ENCODE measurements around the gene DNHD1.

Gene DNHD1

GRCh38 chr11:6472934-6473333 is 24.1 kb upstream of the DNHD1 start:
- TF ChIP-seq CTCF (IDR thresholded peaks at IDR 0.05; ENCODE audit: low read depth, low read length): no peak
- peaks cover 9% of the 10 kb centered on the region for H3K4me1 ChIP-seq
- H3K9me3 ChIP-seq: no peaks in the 10 kb centered on the region
- H3K4me3 ChIP-seq (ENCODE audit: low read depth, low read length): peak overlapping the region; percentile 73
- DNase-seq: no peak
- H3K36me3 ChIP-seq: no peaks in the 10 kb centered on the region
- no peaks in the 10 kb centered on the region for H3K27me3 ChIP-seq

- peak; percentile 91 for DNase-seq
- no peaks in the 10 kb centered on the region for H3K36me3 ChIP-seq
- H3K4me3 ChIP-seq (ENCODE audit: low read depth, low read length): peak within 1 kb of the TSS; percentile 73
- peak; percentile 24 for TF ChIP-seq CTCF (IDR thresholded peaks at IDR 0.05; ENCODE audit: low read depth, low read length)
- peaks cover 6% of the 10 kb centered on the region for H3K4me1 ChIP-seq
- H3K27me3 ChIP-seq: no peaks in the 10 kb centered on the region
- no peaks in the 10 kb centered on the region for H3K9me3 ChIP-seq
Observed at GRCh38 chr11:6473451-6474412, 23.3 kb upstream of the DNHD1 start, which contains the start of gene TRIM3. TRIM3 (minus strand) TSS chr11:6473941; CDS start chr11:6465695, 8,246 bp downstream.

- no peaks in the 10 kb centered on the region for H3K9me3 ChIP-seq
- DNase-seq: no peak
- H3K4me3 ChIP-seq (ENCODE audit: low read depth, low read length): peak overlapping the region; percentile 57
- no peaks in the 10 kb centered on the region for H3K27me3 ChIP-seq
- no peak for TF ChIP-seq CTCF (IDR thresholded peaks at IDR 0.05; ENCODE audit: low read depth, low read length)
- H3K4me1 ChIP-seq: peaks cover 3% of the 10 kb centered on the region
- H3K36me3 ChIP-seq: no peaks in the 10 kb centered on the region
Observed at GRCh38 chr11:6474413-6474792, 22.7 kb upstream of the DNHD1 start.

- H3K9me3 ChIP-seq: no peaks in the 10 kb centered on the region
- H3K36me3 ChIP-seq: no peaks in the 10 kb centered on the region
- no peak for DNase-seq
- no peaks in the 10 kb centered on the region for H3K4me1 ChIP-seq
- no peaks in the 10 kb centered on the region for H3K27me3 ChIP-seq
- no peak overlapping the region; the same call in 1 of the 2 replicates for H3K4me3 ChIP-seq (ENCODE audit: low read depth, low read length)
- no peak for TF ChIP-seq CTCF (IDR thresholded peaks at IDR 0.05; ENCODE audit: low read depth, low read length)
Observed at GRCh38 chr11:6474806-6475500, 22.1 kb upstream of the DNHD1 start.

- no peak for TF ChIP-seq CTCF (IDR thresholded peaks at IDR 0.05; ENCODE audit: low read depth, low read length)
- Histone ChIP-seq H3K4me3 (ENCODE audit: low read depth, low read length) (no peak overlapping the region), H3K4me1 (no peaks in the 10 kb centered on the region), H3K9me3 (no peaks in the 10 kb centered on the region), H3K36me3 (no peaks in the 10 kb centered on the region), H3K27me3 (no peaks in the 10 kb centered on the region)
- DNase-seq: no peak
Observed at GRCh38 chr11:6475936-6476335, 21.1 kb upstream of the DNHD1 start.

Data from BE2C (cell line).